ENCODE data around the gene OIT3.

The OIT3 gene

DNA sequence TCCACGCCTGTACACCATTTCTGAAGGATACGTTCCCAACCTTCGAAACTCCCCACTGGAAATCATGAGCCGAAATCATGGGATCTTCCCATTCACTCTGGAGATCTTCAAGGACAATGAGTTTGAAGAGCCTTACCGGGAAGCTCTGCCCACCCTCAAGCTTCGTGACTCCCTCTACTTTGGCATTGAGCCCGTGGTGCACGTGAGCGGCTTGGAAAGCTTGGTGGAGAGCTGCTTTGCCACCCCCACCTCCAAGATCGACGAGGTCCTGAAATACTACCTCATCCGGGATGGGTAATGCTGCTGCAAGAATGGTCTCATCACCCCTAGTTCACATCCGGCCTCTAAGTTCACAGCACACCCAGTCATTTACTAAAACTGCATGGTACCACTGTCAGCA lies 30.8 kb downstream of the OIT3 start:
- in situ Hi-C loops (cut with MboI; ENCODE audit: low pct_unique_long_range_greater_than_20kb, low sequenced_read_pairs, unreplicated experiment): no loop called here
- DNase-seq (ENCODE audit: low spot score): no peak

DNA sequence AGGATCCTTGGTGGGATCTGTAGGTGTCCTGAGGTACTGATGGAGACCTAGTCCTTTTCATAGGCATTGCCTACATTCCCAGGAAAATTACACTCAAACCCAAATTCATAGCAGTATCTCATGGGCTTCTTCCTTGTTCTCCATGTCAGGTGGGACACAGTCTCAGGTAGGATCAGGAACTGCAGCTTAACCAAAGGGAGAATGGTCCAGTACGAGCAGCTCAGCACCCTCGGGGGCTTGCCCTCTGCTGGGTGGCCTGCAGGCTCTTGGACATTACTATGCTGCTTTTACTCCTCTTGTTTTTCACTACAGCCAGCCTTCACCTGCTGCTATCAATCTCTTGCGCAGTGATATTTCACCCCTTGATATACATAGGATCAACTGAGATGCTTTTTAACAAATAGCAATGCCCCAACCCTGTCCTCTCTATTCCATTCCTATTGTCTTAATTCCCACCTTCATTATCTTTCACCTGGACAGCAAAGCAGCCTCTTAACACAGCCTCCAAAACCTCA lies 32.5 kb downstream of the OIT3 start:
- TF ChIP-seq, protein P1, sequence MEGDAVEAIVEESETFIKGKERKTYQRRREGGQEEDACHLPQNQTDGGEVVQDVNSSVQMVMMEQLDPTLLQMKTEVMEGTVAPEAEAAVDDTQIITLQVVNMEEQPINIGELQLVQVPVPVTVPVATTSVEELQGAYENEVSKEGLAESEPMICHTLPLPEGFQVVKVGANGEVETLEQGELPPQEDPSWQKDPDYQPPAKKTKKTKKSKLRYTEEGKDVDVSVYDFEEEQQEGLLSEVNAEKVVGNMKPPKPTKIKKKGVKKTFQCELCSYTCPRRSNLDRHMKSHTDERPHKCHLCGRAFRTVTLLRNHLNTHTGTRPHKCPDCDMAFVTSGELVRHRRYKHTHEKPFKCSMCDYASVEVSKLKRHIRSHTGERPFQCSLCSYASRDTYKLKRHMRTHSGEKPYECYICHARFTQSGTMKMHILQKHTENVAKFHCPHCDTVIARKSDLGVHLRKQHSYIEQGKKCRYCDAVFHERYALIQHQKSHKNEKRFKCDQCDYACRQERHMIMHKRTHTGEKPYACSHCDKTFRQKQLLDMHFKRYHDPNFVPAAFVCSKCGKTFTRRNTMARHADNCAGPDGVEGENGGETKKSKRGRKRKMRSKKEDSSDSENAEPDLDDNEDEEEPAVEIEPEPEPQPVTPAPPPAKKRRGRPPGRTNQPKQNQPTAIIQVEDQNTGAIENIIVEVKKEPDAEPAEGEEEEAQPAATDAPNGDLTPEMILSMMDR (IDR thresholded peaks at IDR 0.05; ENCODE audit: extremely low read depth, insufficient read depth, missing control alignments): no peak
- in situ Hi-C loops (cut with MboI; ENCODE audit: low pct_unique_long_range_greater_than_20kb, low sequenced_read_pairs, unreplicated experiment): no loop called here
- no peak for DNase-seq (ENCODE audit: low spot score)

More for the DNA sequence above, 30.8 kb downstream of the OIT3 start:
- TF ChIP-seq, protein P1 (IDR thresholded peaks at IDR 0.05; ENCODE audit: extremely low read depth, insufficient read depth, missing control alignments): no peak

DNA sequence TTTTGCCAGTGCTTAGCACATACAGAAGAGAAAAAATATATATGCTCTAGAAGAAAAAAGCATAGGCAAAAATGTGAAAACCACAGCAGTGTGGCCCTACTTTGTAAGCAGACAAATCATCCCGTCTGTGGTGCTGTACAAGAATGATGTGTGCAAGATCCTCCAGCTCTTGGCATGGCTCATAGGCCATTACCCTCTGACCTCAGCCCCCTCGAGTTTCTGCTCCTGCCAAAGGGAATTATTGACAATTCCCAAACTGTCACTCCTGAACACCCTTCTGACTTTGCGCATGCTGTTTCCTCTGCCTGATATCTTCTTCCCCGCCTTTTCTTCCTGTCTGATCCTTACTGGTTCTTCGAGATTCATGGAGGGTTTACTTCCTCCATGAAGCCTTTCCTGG lies 33.9 kb downstream of the OIT3 start:
- no peak for DNase-seq (ENCODE audit: low spot score)
- in situ Hi-C loops (cut with MboI; ENCODE audit: low pct_unique_long_range_greater_than_20kb, low sequenced_read_pairs, unreplicated experiment): no loop called here
- TF ChIP-seq, protein P1 (IDR thresholded peaks at IDR 0.05; ENCODE audit: extremely low read depth, insufficient read depth, missing control alignments): no peak

DNA sequence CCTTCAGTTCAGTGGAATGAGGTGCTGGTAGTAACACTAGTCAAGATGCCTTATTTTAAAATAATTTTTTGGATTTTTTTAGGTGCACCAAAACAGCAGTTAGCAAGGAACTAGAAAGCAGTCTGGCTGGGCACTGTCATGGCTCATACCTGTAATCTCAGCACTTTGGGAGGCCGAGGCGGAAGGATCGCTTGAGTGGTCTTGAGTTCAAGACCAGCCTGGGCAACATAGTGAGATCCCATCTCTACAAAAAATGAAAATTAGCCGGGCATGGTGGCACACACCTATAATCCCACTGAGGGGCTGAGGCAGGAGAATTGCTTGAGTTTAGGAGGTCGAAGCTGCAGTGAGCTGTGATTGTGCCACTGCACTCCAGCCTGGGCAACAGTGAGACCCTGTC lies 35.3 kb downstream of the OIT3 start:
- no peak for DNase-seq (ENCODE audit: low spot score)
- in situ Hi-C loops (cut with MboI; ENCODE audit: low pct_unique_long_range_greater_than_20kb, low sequenced_read_pairs, unreplicated experiment): no loop called here
- TF ChIP-seq, protein P1 (IDR thresholded peaks at IDR 0.05; ENCODE audit: extremely low read depth, insufficient read depth, missing control alignments): no peak

DNA sequence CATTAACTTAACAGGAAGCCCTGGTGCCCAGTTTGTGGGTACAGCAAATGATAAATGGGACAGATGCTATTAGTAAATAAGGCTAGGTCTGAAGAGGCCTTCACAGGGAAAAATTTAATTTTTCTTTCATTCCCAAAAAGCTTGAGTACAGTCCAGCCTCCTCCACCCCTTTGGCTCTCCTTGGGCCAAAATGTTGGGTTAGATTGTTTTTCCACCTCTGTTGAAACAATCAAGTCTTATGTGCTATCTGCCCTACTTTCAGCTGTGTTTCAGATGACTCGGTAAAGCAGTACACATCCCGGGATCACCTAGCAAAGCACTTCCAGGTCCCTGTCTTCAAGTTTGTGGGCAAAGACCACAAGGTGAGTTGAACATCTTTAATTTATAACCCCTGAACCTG lies 36.7 kb downstream of the OIT3 start:
- TF ChIP-seq, protein P1 (IDR thresholded peaks at IDR 0.05; ENCODE audit: extremely low read depth, insufficient read depth, missing control alignments): no peak
- in situ Hi-C loops (cut with MboI; ENCODE audit: low pct_unique_long_range_greater_than_20kb, low sequenced_read_pairs, unreplicated experiment): no loop called here
- DNase-seq (ENCODE audit: low spot score): no peak

DNA sequence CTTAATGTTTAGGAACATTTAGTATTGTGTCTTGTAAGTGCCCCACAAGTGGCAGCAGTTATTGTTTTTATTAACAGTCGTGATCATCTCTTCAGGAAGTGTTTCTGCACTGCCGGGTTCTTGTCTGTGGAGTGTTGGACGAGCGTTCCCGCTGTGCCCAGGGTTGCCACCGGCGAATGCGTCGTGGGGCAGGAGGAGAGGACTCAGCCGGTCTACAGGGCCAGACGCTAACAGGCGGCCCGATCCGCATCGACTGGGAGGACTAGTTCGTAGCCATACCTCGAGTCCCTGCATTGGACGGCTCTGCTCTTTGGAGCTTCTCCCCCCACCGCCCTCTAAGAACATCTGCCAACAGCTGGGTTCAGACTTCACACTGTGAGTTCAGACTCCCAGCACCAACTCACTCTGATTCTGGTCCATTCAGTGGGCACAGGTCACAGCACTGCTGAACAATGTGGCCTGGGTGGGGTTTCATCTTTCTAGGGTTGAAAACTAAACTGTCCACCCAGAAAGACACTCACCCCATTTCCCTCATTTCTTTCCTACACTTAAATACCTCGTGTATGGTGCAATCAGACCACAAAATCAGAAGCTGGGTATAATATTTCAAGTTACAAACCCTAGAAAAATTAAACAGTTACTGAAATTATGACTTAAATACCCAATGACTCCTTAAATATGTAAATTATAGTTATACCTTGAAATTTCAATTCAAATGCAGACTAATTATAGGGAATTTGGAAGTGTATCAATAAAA lies 38.9 kb downstream of the OIT3 start:
- in situ Hi-C loops (cut with MboI; ENCODE audit: low pct_unique_long_range_greater_than_20kb, low sequenced_read_pairs, unreplicated experiment): no loop called here
- TF ChIP-seq, protein P1 (IDR thresholded peaks at IDR 0.05; ENCODE audit: extremely low read depth, insufficient read depth, missing control alignments): no peak

More for the DNA sequence above, 38.9 kb downstream of the OIT3 start:
- no peak for DNase-seq (ENCODE audit: low spot score)
